Naive thymus-derived CD4-positive, alpha-beta T cell (primary cell): ENCODE data around the gene ALDH18A1. TPM values are rescaled to one million over a fixed set of nuclear protein-coding genes. Genes with fewer than 3 reads are reported as not detected.
"Not testable (repeated sequence)": the region's sequence is repeated elsewhere in the genome, so short reads cannot be mapped to it uniquely, and the experiment has no call there.

Experiments used
- ATAC-seq: fragments of 150-1000 bp; cut with Tn5 transposase; 2 replicates; pipeline ENCODE4 v1.10.0; 2021; ENCODE audit warnings: mild to moderate bottlenecking, moderate library complexity
- CTCF ChIA-PET: fragments of 350-600 bp; sonication (Branson Sonifier 250); formaldehyde crosslinking; loops from one replicate; lab custom pipeline; 2021; ENCODE audit warnings: antibody characterized with exemption; lab: Charles Lee
- POLR2A ChIA-PET: fragments of 350-600 bp; sonication (Branson Sonifier 250); formaldehyde crosslinking; loops from one replicate; lab custom pipeline; 2021; ENCODE audit warnings: antibody characterized with exemption, inconsistent platforms; lab: Charles Lee
- DNase-seq, 9 donors: peaks; one replicate each; pipeline versions ENCODE4 v3.0.0 to v3.0.0-alpha.2; 2020 to 2022; ENCODE audit warnings: mixed read lengths in 1 of 9
- H3K27ac ChIP-seq: one replicate; pipeline ENCODE4 v1.7.0; 2013; ENCODE audit warnings: mild to moderate bottlenecking, low read depth, low read length, moderate library complexity
- H3K27me3 ChIP-seq, 2 donors: one replicate each; pipeline ENCODE4 v1.7.0; 2013; ENCODE audit warnings: low read length in 2 of 2, mild to moderate bottlenecking in 2 of 2, moderate library complexity in 2 of 2; ENCODE audit not compliant: control insufficient read depth in 2 of 2, insufficient read depth in 2 of 2
- H3K36me3 ChIP-seq, 3 experiments: 1 replicate in 2 of 3; 2 replicates in 1 of 3; pipeline ENCODE4 v1.7.0; 2013; ENCODE audit warnings: low read length in 3 of 3, mild to moderate bottlenecking in 3 of 3, moderate library complexity in 1 of 3; ENCODE audit not compliant: insufficient read depth in 3 of 3, control insufficient read depth in 2 of 3
- H3K4me1 ChIP-seq, 2 donors: one replicate each; pipeline ENCODE4 v1.7.0; 2013; ENCODE audit warnings: low read length in 2 of 2, mild to moderate bottlenecking in 2 of 2, moderate library complexity in 1 of 2; ENCODE audit not compliant: control insufficient read depth in 2 of 2, insufficient read depth in 2 of 2
- H3K4me3 ChIP-seq: 2 replicates; pipeline ENCODE4 v1.7.0; 2013; ENCODE audit warnings: mild to moderate bottlenecking, low read length
- H3K9me3 ChIP-seq, 3 experiments: 1 replicate in 2 of 3; 2 replicates in 1 of 3; pipeline ENCODE4 v1.7.0; 2013; ENCODE audit warnings: low read length in 3 of 3; ENCODE audit not compliant: control insufficient read depth in 2 of 3
- H3K27ac Mint-ChIP-seq, 9 donors: one replicate each; pipeline ENCODE4 v1.8.0; 2020 to 2022; ENCODE audit warnings: mixed read lengths in 9 of 9, mild to moderate bottlenecking in 8 of 9, moderate library complexity in 5 of 9, inconsistent platforms in 2 of 9
- H3K27me3 Mint-ChIP-seq, 5 donors: one replicate each; pipeline ENCODE4 v1.8.0; 2021 to 2022; ENCODE audit warnings: mixed read lengths in 5 of 5, mild to moderate bottlenecking in 1 of 5
- H3K36me3 Mint-ChIP-seq, 5 donors: one replicate each; pipeline ENCODE4 v1.8.0; 2020 to 2022; ENCODE audit warnings: mixed read lengths in 5 of 5, mild to moderate bottlenecking in 3 of 5, inconsistent platforms in 1 of 5
- H3K4me1 Mint-ChIP-seq, 7 donors: one replicate each; pipeline ENCODE4 v1.8.0; 2020 to 2022; ENCODE audit warnings: mixed read lengths in 7 of 7, mild to moderate bottlenecking in 3 of 7, inconsistent platforms in 1 of 7
- H3K4me3 Mint-ChIP-seq, 10 donors: one replicate each; pipeline ENCODE4 v1.8.0; 2020 to 2022; ENCODE audit warnings: mild to moderate bottlenecking in 10 of 10, mixed read lengths in 10 of 10, moderate library complexity in 6 of 10, inconsistent platforms in 2 of 10
- H3K9me3 Mint-ChIP-seq, 11 donors: one replicate each; pipeline ENCODE4 v1.8.0; 2020 to 2022; ENCODE audit warnings: mixed read lengths in 11 of 11, mild to moderate bottlenecking in 4 of 11, inconsistent platforms in 1 of 11, moderate library complexity in 1 of 11
- intact Hi-C, 2 donors: fragments of 100-400 bp; cut with micrococcal nuclease; formaldehyde crosslinking; loops; one replicate each; pipeline ENCODE4 v1.15.1; 2023
- polyA plus RNA-seq, 2 donors: library from polyadenylated mRNA; unstranded; fragments of 300-500 nt; fragmentation: Illumina TruSeq; gene quantifications; one replicate each; pipeline ENCODE4 v1.2.3, GENCODE V29; 2021
- total RNA-seq, 6 experiments: library from RNA in 5 of 6; stranded (reverse) in 5 of 6; gene quantifications; 1 replicate in 5 of 6; 2 replicates in 1 of 6; pipeline ENCODE4 v1.2.3 and lab custom pipeline; 2021 to 2026

The ALDH18A1 gene
- total and polyA plus RNA-seq, 7 experiments from 2014 or later: 15.0 to 73.8 (median 28.3) TPM

GRCh38 chr10:95620415-95620814 lies 36.1 kb downstream of the ALDH18A1 start:
- intact Hi-C loops: not testable (repeated sequence)
- H3K36me3 Mint-ChIP-seq: peaks cover 18 to 73% (median 48%) of the 10 kb centered on the region in 5 donors

GRCh38 chr10:95618101-95618500 lies 38.4 kb downstream of the ALDH18A1 start:
- Histone ChIP-seq H3K9me3 (no peaks in the 10 kb centered on the region), H3K27me3 (no peaks in the 10 kb centered on the region), H3K36me3 (peaks cover 5 to 67% (median 9%) of the 10 kb centered on the region in 3 experiments), H3K4me3 (no peak overlapping the region), H3K4me1 (no peaks in the 10 kb centered on the region), H3K27ac (no peak overlapping the region)
- Mint-ChIP-seq H3K27ac (no peak overlapping the region), H3K36me3 (peaks cover 33 to 76% (median 47%) of the 10 kb centered on the region in 5 donors), H3K4me3 (no peak overlapping the region), H3K27me3 (no peaks in the 10 kb centered on the region), H3K9me3 (peaks cover 0 to 3% (median 0%) of the 10 kb centered on the region in 11 donors), H3K4me1 (no peaks in the 10 kb centered on the region)
- intact Hi-C loops: no loop called here
- no peak for ATAC-seq
- CTCF ChIA-PET: no interaction called here
- POLR2A ChIA-PET: no interaction called here
- no peak for DNase-seq

More at GRCh38 chr10:95620415-95620814, 36.1 kb downstream of the ALDH18A1 start:
- H3K4me3 Mint-ChIP-seq, H3K9me3 Mint-ChIP-seq, H3K27me3 Mint-ChIP-seq, H3K4me1 ChIP-seq, DNase-seq, H3K27ac Mint-ChIP-seq, H3K9me3 ChIP-seq, H3K27me3 ChIP-seq, POLR2A ChIA-PET, H3K4me3 ChIP-seq, H3K27ac ChIP-seq, ATAC-seq, H3K4me1 Mint-ChIP-seq: not testable (repeated sequence)
- H3K36me3 ChIP-seq: peaks cover 0 to 54% (median 5%) of the 10 kb centered on the region in 3 experiments
- CTCF ChIA-PET: interaction anchor here (0.6 kb wide), 1 partner anchor 252 kb away, joined by 3 read pairs; no protein-coding TSS in a partner anchor

- Histone ChIP-seq H3K27ac (no peak overlapping the region), H3K27me3 (no peaks in the 10 kb centered on the region), H3K9me3 (no peaks in the 10 kb centered on the region), H3K4me1 (no peaks in the 10 kb centered on the region), H3K4me3 (no peak overlapping the region), H3K36me3 (peaks cover 5 to 78% (median 9%) of the 10 kb centered on the region in 3 experiments)
- no peak for ATAC-seq
- H3K36me3 Mint-ChIP-seq: peaks cover 33 to 81% (median 51%) of the 10 kb centered on the region in 5 donors
- DNase-seq: no peak
- CTCF ChIA-PET: no interaction called here
- H3K4me1 Mint-ChIP-seq: no peaks in the 10 kb centered on the region
- H3K4me3 Mint-ChIP-seq: no peak overlapping the region
- no peaks in the 10 kb centered on the region for H3K27me3 Mint-ChIP-seq
- POLR2A ChIA-PET: no interaction called here
- H3K27ac Mint-ChIP-seq: no peak overlapping the region
- peaks cover 0 to 3% (median 0%) of the 10 kb centered on the region in 11 donors for H3K9me3 Mint-ChIP-seq
- intact Hi-C loops: no loop called here
Measured at GRCh38 chr10:95616446-95616845, 40.1 kb downstream of the ALDH18A1 start.

- POLR2A ChIA-PET: no interaction called here
- Mint-ChIP-seq H3K27me3 (no peaks in the 10 kb centered on the region), H3K36me3 (peaks cover 20 to 71% (median 34%) of the 10 kb centered on the region in 5 donors)
Measured at GRCh38 chr10:95613330-95613729, 43.2 kb downstream of the ALDH18A1 start.

GRCh38 chr10:95610727-95611126 lies 45.8 kb downstream of the ALDH18A1 start:
- POLR2A ChIA-PET: no interaction called here
- intact Hi-C loops: no loop called here
- H3K27me3 ChIP-seq: no peaks in the 10 kb centered on the region
- DNase-seq (no peak), ATAC-seq (no peak)
- no peak overlapping the region for H3K27ac Mint-ChIP-seq
- no peaks in the 10 kb centered on the region for H3K4me1 ChIP-seq
- H3K4me3 Mint-ChIP-seq: no peak overlapping the region
- H3K27me3 Mint-ChIP-seq: no peaks in the 10 kb centered on the region
- H3K9me3 ChIP-seq: no peaks in the 10 kb centered on the region
- H3K27ac ChIP-seq: no peak overlapping the region
- H3K36me3 Mint-ChIP-seq: peaks cover 20 to 73% (median 37%) of the 10 kb centered on the region in 5 donors
- H3K9me3 Mint-ChIP-seq: no peaks in the 10 kb centered on the region
- H3K36me3 ChIP-seq: peaks cover 12 to 92% (median 14%) of the 10 kb centered on the region in 3 experiments
- no peak overlapping the region for H3K4me3 ChIP-seq
- CTCF ChIA-PET: interaction anchor here (0.5 kb wide), 1 partner anchor 184 kb away, joined by 3 read pairs; no protein-coding TSS in a partner anchor
- H3K4me1 Mint-ChIP-seq: no peaks in the 10 kb centered on the region

More at GRCh38 chr10:95613330-95613729, 43.2 kb downstream of the ALDH18A1 start:
- no peak overlapping the region for H3K27ac Mint-ChIP-seq
- intact Hi-C loops: no loop called here
- H3K4me1 Mint-ChIP-seq: no peaks in the 10 kb centered on the region
- no peaks in the 10 kb centered on the region for H3K27me3 ChIP-seq
- DNase-seq (no peak), ATAC-seq (no peak)
- H3K4me1 ChIP-seq: no peaks in the 10 kb centered on the region
- CTCF ChIA-PET: no interaction called here
- H3K4me3 ChIP-seq: no peak overlapping the region
- no peak overlapping the region for H3K4me3 Mint-ChIP-seq
- no peaks in the 10 kb centered on the region for H3K9me3 Mint-ChIP-seq
- H3K36me3 ChIP-seq: peaks cover 9 to 94% (median 18%) of the 10 kb centered on the region in 3 experiments
- no peak overlapping the region for H3K27ac ChIP-seq
- no peaks in the 10 kb centered on the region for H3K9me3 ChIP-seq

GRCh38 chr10:95606922-95607321 lies 49.6 kb downstream of the ALDH18A1 start:
- peaks cover 5 to 65% (median 12%) of the 10 kb centered on the region in 3 experiments for H3K36me3 ChIP-seq
- CTCF ChIA-PET: no interaction called here
- no peaks in the 10 kb centered on the region for H3K27me3 ChIP-seq

GRCh38 chr10:95605163-95605562 lies 51.3 kb downstream of the ALDH18A1 start:
- Histone ChIP-seq H3K9me3 (no peaks in the 10 kb centered on the region), H3K36me3 (peaks cover 0 to 47% (median 5%) of the 10 kb centered on the region in 3 experiments), H3K4me3 (no peak overlapping the region), H3K4me1 (no peaks in the 10 kb centered on the region), H3K27me3 (no peaks in the 10 kb centered on the region), H3K27ac (no peak overlapping the region)
- ChIA-PET CTCF (interaction anchor here (0.7 to 4.6 kb wide), 2 partner anchors 61 to 174 kb away, joined by 3 to 31 read pairs; no protein-coding TSS in a partner anchor), POLR2A (no interaction called here)
- Mint-ChIP-seq H3K27ac (peak overlapping the region in 1 of 9 donors; percentile 33), H3K36me3 (peaks cover 0 to 46% (median 9%) of the 10 kb centered on the region in 5 donors), H3K9me3 (no peaks in the 10 kb centered on the region), H3K4me3 (no peak overlapping the region), H3K27me3 (no peaks in the 10 kb centered on the region), H3K4me1 (peaks cover 0 to 4% (median 0%) of the 10 kb centered on the region in 7 donors)
- intact Hi-C loops: no loop called here
- DNase-seq (no peak), ATAC-seq (no peak)

More at GRCh38 chr10:95606922-95607321, 49.6 kb downstream of the ALDH18A1 start:
- DNase-seq (no peak), ATAC-seq (no peak)
- H3K9me3 ChIP-seq: no peaks in the 10 kb centered on the region
- H3K9me3 Mint-ChIP-seq: no peaks in the 10 kb centered on the region
- H3K27ac ChIP-seq: no peak overlapping the region
- intact Hi-C loops: no loop called here
- H3K27ac Mint-ChIP-seq: peak overlapping the region in 1 of 9 donors; percentile 35
- H3K4me1 ChIP-seq: no peaks in the 10 kb centered on the region
- no peak overlapping the region for H3K4me3 Mint-ChIP-seq
- H3K4me3 ChIP-seq: no peak overlapping the region
- POLR2A ChIA-PET: no interaction called here
- H3K36me3 Mint-ChIP-seq: peaks cover 6 to 58% (median 16%) of the 10 kb centered on the region in 5 donors
- H3K27me3 Mint-ChIP-seq: no peaks in the 10 kb centered on the region
- H3K4me1 Mint-ChIP-seq: no peaks in the 10 kb centered on the region
